D341Med (cell line): ENCODE measurements around the gene SIGLEC8.
A peak's percentile ranks its signal among the peaks of the same experiment; 100 is the strongest.
"Not testable (repeated sequence)": the region's sequence is repeated elsewhere in the genome, so short reads cannot be mapped to it uniquely, and the experiment has no call there.

Experiments
- DNase-seq: peaks from one replicate; pipeline ENCODE4 v3.0.0; 2012; ENCODE audit warnings: low spot score

Gene SIGLEC8

GRCh38 chr19:51473009-51473707, 14.9 kb upstream of the SIGLEC8 start:
- DNase-seq, result peak; percentile 81

- no peak for DNase-seq
These were observed 14.4 kb upstream of the SIGLEC8 start for GRCh38 chr19:51472607-51473006.

- DNase-seq, result no peak
These were observed 13.3 kb upstream of the SIGLEC8 start for GRCh38 chr19:51471527-51471926.

DNA sequence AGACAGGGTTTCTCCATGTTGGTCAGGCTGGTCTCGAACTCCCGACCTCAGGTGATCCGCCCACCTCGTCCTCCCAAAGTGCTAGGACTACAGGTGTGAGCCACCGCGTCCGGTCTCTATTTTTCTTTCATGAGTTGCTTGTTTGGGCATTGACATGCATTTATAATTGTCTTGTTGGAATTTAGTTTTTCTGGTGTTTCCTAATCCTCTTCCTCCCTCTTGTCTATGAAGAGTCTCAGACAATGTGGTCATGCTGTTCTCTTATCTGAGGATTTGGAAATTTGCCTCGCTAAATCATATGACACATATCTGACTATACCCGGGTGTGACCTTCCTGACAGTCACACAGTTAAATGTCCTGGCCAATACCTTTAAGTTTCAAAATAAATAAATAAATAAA, 12.7 kb upstream of the SIGLEC8 start:
- DNase-seq, result no peak

- no peak for DNase-seq
These were observed 11.4 kb upstream of the SIGLEC8 start for GRCh38 chr19:51469629-51470028.

DNA sequence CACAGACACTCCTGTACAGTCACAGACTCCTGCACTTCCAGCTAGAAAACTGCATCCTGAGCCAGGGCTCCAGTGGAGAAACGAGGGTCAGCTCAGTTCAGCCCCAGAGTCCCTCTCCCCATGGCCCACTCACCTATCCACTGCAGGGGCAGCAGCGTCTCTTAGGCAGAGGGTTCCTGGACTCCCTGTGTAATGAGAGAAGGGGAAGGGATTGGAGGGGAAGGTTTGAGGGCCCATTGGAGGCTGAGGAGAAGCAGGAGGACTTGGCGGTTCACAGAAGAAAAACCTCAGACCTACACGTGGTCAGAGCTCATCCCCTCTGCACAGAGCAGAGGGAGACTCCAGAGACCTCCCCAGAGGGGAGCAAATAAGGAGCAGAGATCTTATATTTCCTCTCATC, 10.9 kb upstream of the SIGLEC8 start:
- no peak for DNase-seq

- DNase-seq, result no peak
These were observed 10.3 kb upstream of the SIGLEC8 start for GRCh38 chr19:51468545-51468920.

GRCh38 chr19:51467864-51468544, 9.8 kb upstream of the SIGLEC8 start:
- DNase-seq, result no peak

DNA sequence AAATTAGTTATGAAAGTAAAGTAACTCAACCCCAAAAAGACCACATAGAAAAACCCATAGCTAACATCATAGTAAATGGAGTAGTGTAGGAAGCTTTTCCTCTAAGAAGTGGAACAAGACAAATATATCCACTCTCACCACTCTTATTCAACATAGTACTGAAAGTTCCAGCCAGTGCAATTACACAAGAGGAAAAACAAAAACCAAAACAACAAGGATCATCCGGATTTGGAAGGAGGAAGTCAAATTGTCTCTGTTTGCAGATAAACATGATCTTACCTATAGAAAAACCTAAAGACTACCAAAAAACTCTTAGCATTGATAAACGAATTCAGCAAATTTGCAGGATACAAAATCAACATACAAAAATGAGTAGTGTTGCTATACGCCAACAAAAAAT, 8.5 kb upstream of the SIGLEC8 start:
- no peak for DNase-seq

DNA sequence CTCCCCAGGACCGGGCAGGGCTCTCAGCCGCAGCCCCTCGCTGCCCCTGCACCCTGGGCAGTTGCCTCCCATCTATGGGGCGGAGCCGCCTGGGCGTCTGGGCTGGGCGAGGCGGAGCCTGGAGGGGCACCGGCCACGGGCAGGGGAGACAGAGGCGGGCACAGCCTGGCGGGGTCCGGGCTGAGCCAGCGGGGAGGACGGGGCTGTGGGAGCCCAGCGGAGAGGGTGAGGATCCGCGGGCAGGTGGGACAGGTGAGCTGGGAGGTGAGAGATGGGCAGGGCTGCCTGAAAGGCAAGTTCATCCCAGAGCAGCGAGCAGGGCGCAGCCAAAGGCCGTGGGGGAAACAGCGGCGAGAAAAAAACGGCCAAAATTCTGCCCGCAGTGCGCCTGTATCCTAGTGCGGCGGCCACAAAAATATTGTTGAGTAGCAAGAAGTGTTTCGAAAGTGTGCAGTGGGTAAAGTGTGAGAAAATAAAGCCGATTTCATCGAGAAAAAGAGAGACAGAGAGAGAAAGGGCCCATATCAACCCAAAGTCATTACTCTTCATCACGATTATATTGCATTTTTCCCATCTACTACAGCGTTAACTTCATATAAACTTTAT, 5.8 kb upstream of the SIGLEC8 start:
- not testable (repeated sequence) for DNase-seq

DNA sequence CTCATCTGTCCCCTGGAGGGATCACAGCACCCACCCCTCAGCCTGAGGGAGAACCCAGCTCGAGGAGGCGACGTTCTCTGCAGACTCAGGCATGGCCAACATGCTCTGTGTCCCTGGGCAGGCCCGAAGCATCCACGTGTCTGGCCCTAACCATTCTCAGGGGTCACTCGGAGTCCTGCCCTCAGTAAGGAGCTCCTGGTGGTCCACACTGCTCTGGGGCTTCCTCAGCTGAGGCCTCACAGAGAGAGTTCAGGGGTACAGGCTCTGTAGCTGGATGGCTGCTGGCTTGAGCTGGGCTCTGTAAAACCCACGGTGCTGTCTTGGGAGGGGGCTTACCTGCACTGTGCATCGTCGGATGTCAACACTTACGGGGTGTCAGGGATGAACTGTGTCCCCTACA, 4.4 kb upstream of the SIGLEC8 start:
- no peak for DNase-seq

GRCh38 chr19:51462276-51462675, 4.0 kb upstream of the SIGLEC8 start:
- DNase-seq, result no peak

DNA sequence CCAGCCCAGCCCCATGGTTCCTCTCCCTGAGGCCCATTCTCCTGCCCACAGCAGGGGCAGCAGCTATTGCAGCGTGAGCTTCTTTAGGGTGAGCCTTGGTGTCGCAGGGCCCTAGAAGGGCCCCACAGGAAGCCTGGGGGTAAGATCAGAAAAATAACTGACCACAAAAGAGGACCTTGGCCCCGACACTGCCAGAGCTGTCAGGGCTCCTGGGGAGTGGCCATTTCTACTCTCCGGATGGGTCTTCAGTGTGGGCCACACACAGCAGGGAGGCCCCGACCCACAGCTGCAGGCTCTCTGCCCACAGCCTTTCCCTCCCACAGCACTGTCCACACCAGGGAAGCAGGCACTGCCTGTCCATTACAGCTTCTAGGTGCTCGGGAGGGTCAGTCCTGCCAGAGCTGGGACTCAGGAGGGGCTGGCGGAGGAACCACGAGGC, 3.5 kb upstream of the SIGLEC8 start:
- DNase-seq, result no peak

GRCh38 chr19:51460164-51460992, 2.1 kb upstream of the SIGLEC8 start:
- DNase-seq, result peak; percentile 70

- DNase-seq, result no peak
These were observed 748 bp upstream of the SIGLEC8 start for GRCh38 chr19:51458899-51459505.

- no peak for DNase-seq
These were observed 772 bp downstream of the SIGLEC8 start for GRCh38 chr19:51457351-51458013.

GRCh38 chr19:51456541-51457290, 1.5 kb downstream of the SIGLEC8 start:
- DNase-seq, result no peak

- no peak for DNase-seq
These were observed 7.4 kb downstream of the SIGLEC8 start for GRCh38 chr19:51450730-51451307.

DNA sequence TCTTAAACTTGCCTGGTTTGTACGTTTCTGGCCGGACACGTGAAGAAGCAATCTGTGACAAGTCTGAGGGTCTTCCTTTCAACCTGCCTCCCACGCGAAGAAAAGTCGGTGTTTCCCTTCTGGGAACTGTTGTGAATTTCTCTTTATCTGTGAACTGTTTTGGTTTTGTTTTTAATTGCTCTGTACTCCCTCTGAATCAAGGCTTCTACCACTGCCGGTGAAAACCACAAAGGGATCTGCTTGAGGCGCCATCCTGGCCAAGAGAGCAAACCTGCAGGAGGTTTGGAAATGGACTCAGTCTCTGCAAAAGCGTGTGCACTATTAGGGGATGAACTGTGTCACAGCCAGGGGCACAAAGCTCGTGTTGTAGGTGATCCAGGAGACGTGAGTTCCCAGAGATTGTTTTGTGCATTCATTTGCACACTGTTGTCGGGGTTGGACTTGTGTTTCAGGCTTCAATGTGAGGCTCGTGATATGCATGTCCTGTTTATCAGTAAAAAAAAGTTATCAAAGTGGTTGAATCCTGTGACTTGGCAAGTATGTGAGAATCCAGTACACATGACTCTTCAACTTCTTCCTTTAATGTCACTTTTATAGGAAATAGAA, 9.7 kb downstream of the SIGLEC8 start:
- DNase-seq, result no peak

DNA sequence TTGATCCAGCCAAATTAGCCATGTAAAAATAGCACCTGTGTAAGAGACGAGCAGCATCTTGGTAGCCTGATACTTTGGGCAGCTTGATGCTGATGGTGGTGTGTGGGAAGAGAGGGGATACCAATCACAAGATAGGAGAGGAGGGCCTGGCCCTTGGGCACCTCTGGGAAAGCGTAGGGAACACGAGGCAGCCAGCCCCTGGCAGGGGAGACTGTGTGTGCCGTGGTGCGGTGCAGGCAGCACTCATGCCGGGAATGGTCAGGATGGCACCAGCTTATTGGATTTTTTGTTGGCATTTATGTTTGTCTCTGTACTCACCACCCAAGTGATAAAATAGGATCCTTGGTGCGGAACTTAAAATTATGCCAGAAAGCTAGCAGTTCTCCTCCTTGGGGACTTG, 10.2 kb downstream of the SIGLEC8 start:
- no peak for DNase-seq
